Astrocyte (in vitro differentiated cells and primary cell): ENCODE data around the gene ANO6. TPM values are rescaled to one million over a fixed set of nuclear protein-coding genes. Genes with fewer than 3 reads are reported as not detected.

Source experiments
- DNase-seq: peaks from one replicate; pipeline ENCODE4 v3.0.0-alpha.2; 2010; ENCODE audit warnings: low read depth
- FAIRE-seq: peaks from 2 replicates; lab custom pipeline; 2011; peaks lifted over from hg19 to GRCh38; lab: Jason Lieb, UNC
- H2AFZ ChIP-seq: 2 replicates; pipeline ENCODE4 v1.6.0; 2012; ENCODE audit warnings: low read depth, low read length, inconsistent platforms
- H3K27ac ChIP-seq: 2 replicates; pipeline ENCODE4 v1.5.1; 2011; ENCODE audit warnings: low read depth, low read length, inconsistent platforms
- H3K27me3 ChIP-seq: 2 replicates; pipeline ENCODE4 v1.6.0; 2011; ENCODE audit warnings: low read length, inconsistent platforms; ENCODE audit not compliant: insufficient read depth
- H3K36me3 ChIP-seq: 2 replicates; pipeline ENCODE4 v1.5.1; 2011; ENCODE audit warnings: low read length, inconsistent platforms; ENCODE audit not compliant: insufficient read depth
- H3K4me1 ChIP-seq: 2 replicates; pipeline ENCODE4 v1.5.1; 2011; ENCODE audit warnings: low read length, inconsistent platforms; ENCODE audit not compliant: insufficient read depth
- H3K4me2 ChIP-seq: 2 replicates; pipeline ENCODE4 v1.6.0; 2012; ENCODE audit warnings: low read length, inconsistent platforms
- H3K4me3 ChIP-seq: 2 replicates; pipeline ENCODE4 v1.5.1; 2011; ENCODE audit warnings: low read depth, mild to moderate bottlenecking, low read length, inconsistent platforms; ENCODE audit not compliant: insufficient read depth
- H3K79me2 ChIP-seq: 2 replicates; pipeline ENCODE4 v1.6.0; 2012; ENCODE audit warnings: mild to moderate bottlenecking, low read length, inconsistent platforms; ENCODE audit not compliant: insufficient read depth
- H3K9ac ChIP-seq: 2 replicates; pipeline ENCODE4 v1.6.0; 2012; ENCODE audit warnings: mild to moderate bottlenecking, low read length, inconsistent platforms
- H3K9me3 ChIP-seq: 2 replicates; pipeline ENCODE4 v1.5.1; 2012; ENCODE audit warnings: low read depth, mild to moderate bottlenecking, low read length, inconsistent platforms; ENCODE audit not compliant: insufficient read depth
- H4K20me1 ChIP-seq: 2 replicates; pipeline ENCODE4 v1.6.0; 2012; ENCODE audit warnings: low read length, inconsistent platforms; ENCODE audit not compliant: insufficient read depth
- H3K27ac Mint-ChIP-seq: one replicate; pipeline ENCODE4 v1.8.0; 2021; ENCODE audit warnings: mild to moderate bottlenecking, mixed read lengths; ENCODE audit not compliant: unreplicated experiment
- H3K27me3 Mint-ChIP-seq: one replicate; pipeline ENCODE4 v1.8.0; 2021; ENCODE audit warnings: low read depth, mixed read lengths; ENCODE audit not compliant: unreplicated experiment
- H3K36me3 Mint-ChIP-seq: one replicate; pipeline ENCODE4 v1.8.0; 2021; ENCODE audit warnings: low read depth, mixed read lengths; ENCODE audit not compliant: unreplicated experiment
- H3K4me1 Mint-ChIP-seq: one replicate; pipeline ENCODE4 v1.8.0; 2021; ENCODE audit warnings: low read depth, mixed read lengths; ENCODE audit not compliant: unreplicated experiment
- H3K4me3 Mint-ChIP-seq: one replicate; pipeline ENCODE4 v1.8.0; 2021; ENCODE audit warnings: mild to moderate bottlenecking, moderate library complexity, mixed read lengths; ENCODE audit not compliant: unreplicated experiment
- H3K9me3 Mint-ChIP-seq: one replicate; pipeline ENCODE4 v1.8.0; 2021; ENCODE audit warnings: mild to moderate bottlenecking, mixed read lengths; ENCODE audit not compliant: unreplicated experiment
- EZH2 ChIP-seq: IDR thresholded peaks from 2 replicates; pipeline ENCODE4 v1.6.1; 2012; ENCODE audit warnings: mild to moderate bottlenecking, low read length, inconsistent platforms; ENCODE audit not compliant: insufficient read depth
- total RNA-seq: library from RNA; stranded (reverse); gene quantifications from 2 replicates; pipeline ENCODE4 v1.2.1, GENCODE V29; 2021
- TF ChIP-seq, protein P1 (sequence below): IDR thresholded peaks from 2 replicates; pipeline ENCODE4 v1.5.1; 2011; ENCODE audit warnings: low read depth, mild to moderate bottlenecking, inconsistent platforms, low read length, moderate library complexity; ENCODE audit not compliant: insufficient read depth

Gene ANO6
- total RNA-seq, 1 donor from 2014 or later = 113 TPM

DNA sequence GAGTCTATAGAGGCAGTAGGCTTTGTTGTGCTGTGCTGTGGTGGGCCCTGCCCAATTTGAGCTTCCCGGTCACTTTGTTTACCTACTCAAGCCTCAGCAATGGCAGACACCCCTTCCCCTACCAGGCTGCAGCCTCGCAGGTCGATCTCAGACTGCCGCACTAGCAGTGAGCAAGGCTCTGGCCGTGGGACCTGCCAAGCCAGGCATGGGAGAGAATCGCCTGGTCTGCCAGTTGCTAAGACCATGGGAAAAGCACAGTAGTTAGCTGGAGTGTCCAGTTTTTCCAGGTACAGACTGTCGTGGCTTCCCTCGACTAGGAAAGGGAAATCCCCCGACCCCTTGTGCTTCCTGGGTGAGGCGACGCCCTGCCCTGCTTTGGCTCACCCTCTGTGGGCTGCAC lies 26.3 kb downstream of the ANO6 start:
- Histone ChIP-seq H3K9ac (no peak overlapping the region), H3K27ac (no peak overlapping the region), H3K79me2 (peaks cover 82% of the 10 kb centered on the region), H3K27me3 (no peaks in the 10 kb centered on the region), H3K4me2 (no peak overlapping the region), H4K20me1 (peaks cover 9% of the 10 kb centered on the region), H3K4me3 (no peak overlapping the region), H3K9me3 (peaks cover 2% of the 10 kb centered on the region), H2AFZ (no peak overlapping the region), H3K36me3 (no peaks in the 10 kb centered on the region), H3K4me1 (peaks cover 2% of the 10 kb centered on the region)
- H3K4me1 Mint-ChIP-seq = peaks cover 46% of the 10 kb centered on the region
- DNase-seq (no peak), FAIRE-seq (no peak)
- H3K4me3 Mint-ChIP-seq = no peak overlapping the region
- H3K36me3 Mint-ChIP-seq = peaks cover 3% of the 10 kb centered on the region
- H3K27me3 Mint-ChIP-seq = no peaks in the 10 kb centered on the region
- TF ChIP-seq EZH2 = no peak
- peaks cover 1% of the 10 kb centered on the region for H3K9me3 Mint-ChIP-seq
- no peak overlapping the region for H3K27ac Mint-ChIP-seq

DNA sequence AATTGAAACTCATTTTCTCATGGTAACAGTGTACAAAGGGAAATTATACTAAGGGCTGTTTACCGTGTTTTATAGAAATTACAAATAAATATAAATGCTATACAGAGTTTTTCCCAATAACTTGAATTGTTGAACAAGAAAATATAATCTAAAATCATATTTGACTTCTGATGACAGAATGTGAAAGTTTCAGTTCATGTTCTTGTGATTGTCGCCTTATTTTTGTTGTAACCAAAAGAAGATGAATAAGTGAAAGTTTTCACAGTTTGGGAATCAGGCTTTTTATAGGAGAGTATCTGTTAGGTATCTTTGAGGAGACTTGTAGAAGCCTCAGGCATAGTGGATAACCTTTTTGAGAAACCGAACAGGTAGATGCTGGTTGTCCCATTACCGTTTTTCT lies 28.1 kb downstream of the ANO6 start:
- peaks cover 6% of the 10 kb centered on the region for H3K36me3 Mint-ChIP-seq
- Histone ChIP-seq H3K79me2 (peaks cover 87% of the 10 kb centered on the region), H3K4me1 (peaks cover 2% of the 10 kb centered on the region), H3K27ac (no peak overlapping the region), H3K9me3 (peaks cover 2% of the 10 kb centered on the region), H3K4me2 (no peak overlapping the region), H2AFZ (no peak overlapping the region), H3K9ac (no peak overlapping the region), H3K36me3 (no peaks in the 10 kb centered on the region), H4K20me1 (peaks cover 21% of the 10 kb centered on the region), H3K27me3 (no peaks in the 10 kb centered on the region), H3K4me3 (no peak overlapping the region)
- no peaks in the 10 kb centered on the region for H3K27me3 Mint-ChIP-seq
- TF ChIP-seq, protein P1, sequence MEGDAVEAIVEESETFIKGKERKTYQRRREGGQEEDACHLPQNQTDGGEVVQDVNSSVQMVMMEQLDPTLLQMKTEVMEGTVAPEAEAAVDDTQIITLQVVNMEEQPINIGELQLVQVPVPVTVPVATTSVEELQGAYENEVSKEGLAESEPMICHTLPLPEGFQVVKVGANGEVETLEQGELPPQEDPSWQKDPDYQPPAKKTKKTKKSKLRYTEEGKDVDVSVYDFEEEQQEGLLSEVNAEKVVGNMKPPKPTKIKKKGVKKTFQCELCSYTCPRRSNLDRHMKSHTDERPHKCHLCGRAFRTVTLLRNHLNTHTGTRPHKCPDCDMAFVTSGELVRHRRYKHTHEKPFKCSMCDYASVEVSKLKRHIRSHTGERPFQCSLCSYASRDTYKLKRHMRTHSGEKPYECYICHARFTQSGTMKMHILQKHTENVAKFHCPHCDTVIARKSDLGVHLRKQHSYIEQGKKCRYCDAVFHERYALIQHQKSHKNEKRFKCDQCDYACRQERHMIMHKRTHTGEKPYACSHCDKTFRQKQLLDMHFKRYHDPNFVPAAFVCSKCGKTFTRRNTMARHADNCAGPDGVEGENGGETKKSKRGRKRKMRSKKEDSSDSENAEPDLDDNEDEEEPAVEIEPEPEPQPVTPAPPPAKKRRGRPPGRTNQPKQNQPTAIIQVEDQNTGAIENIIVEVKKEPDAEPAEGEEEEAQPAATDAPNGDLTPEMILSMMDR = no peak
- TF ChIP-seq EZH2 = no peak
- H3K9me3 Mint-ChIP-seq = no peaks in the 10 kb centered on the region
- H3K4me1 Mint-ChIP-seq = peaks cover 43% of the 10 kb centered on the region
- H3K27ac Mint-ChIP-seq = no peak overlapping the region
- H3K4me3 Mint-ChIP-seq = no peak overlapping the region
- FAIRE-seq (no peak), DNase-seq (no peak)

DNA sequence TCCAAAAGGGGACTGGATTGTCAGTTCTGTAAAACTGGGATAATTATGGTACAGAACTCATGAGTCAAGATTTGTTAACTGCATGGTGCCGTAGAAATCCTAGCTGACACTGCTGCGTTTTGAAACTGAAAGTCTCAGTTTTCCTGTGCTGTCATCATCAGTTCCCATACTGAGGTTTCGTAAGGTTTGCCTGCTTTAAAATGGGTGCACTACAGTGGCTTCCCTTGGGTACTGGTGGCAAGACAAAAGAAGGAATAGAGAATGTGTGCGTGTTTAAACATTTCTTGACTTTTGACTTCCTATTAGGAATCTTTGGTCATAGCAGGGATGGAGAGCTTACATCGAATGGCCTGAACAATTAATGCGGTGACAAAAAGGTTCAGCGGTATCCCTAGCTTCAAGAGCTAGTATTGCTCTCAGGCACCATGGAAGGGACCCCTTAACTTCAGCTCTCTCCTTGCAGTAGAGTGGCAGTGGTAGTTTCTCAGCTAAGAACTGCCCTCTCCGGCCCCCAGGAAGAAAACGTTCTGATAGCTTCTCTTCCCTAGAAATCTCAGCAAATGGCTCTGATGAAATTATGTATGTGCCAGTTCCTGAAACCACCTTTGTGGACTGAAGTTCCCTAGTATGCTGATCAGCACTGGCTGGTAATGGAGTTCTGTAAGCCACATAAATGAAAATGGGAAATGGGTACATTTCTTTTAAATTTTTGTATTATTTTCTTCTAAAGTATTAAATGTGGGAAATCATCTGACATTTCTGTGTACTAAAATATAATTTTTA lies 28.9 kb downstream of the ANO6 start:
- Histone ChIP-seq H3K36me3 (no peaks in the 10 kb centered on the region), H3K79me2 (peaks cover 89% of the 10 kb centered on the region), H3K27me3 (no peaks in the 10 kb centered on the region), H3K4me1 (peaks cover 2% of the 10 kb centered on the region), H3K27ac (no peak overlapping the region), H3K9me3 (peaks cover 2% of the 10 kb centered on the region), H2AFZ (no peak overlapping the region), H4K20me1 (peaks cover 23% of the 10 kb centered on the region), H3K4me3 (no peak overlapping the region), H3K4me2 (peak overlapping the region; percentile 14), H3K9ac (no peak overlapping the region)
- H3K4me3 Mint-ChIP-seq = no peak overlapping the region
- no peaks in the 10 kb centered on the region for H3K27me3 Mint-ChIP-seq
- H3K4me1 Mint-ChIP-seq = peaks cover 40% of the 10 kb centered on the region
- no peak for FAIRE-seq
- H3K9me3 Mint-ChIP-seq = no peaks in the 10 kb centered on the region
- no peak for DNase-seq
- TF ChIP-seq, protein P1 = no peak
- peaks cover 6% of the 10 kb centered on the region for H3K36me3 Mint-ChIP-seq
- peak overlapping the region; percentile 30 for H3K27ac Mint-ChIP-seq
